Renal cortex interstitium (tissue), 15 donors: Measurements from ENCODE around the gene DNAH14. TPM values are rescaled to one million over a fixed set of nuclear protein-coding genes. Genes with fewer than 3 reads are reported as not detected.
"Not testable (repeated sequence)": the region's sequence is repeated elsewhere in the genome, so short reads cannot be mapped to it uniquely, and the experiment has no call there.

ENCODE experiments used
- DNase-seq, 11 donors: peaks; one replicate each; pipeline ENCODE4 v3.0.0-alpha.2; 2013; ENCODE audit warnings: low read depth in 9 of 11, low spot score in 4 of 11; ENCODE audit errors: extremely low read depth in 1 of 11
- long read RNA-seq, 16 experiments: transcript quantifications; one replicate each; lab custom pipeline, GENCODE V29; 2026
- polyA plus RNA-seq, 3 donors: library from polyadenylated mRNA; unstranded; fragments of 120-200 nt; gene quantifications; one replicate each; pipeline ENCODE4 v1.2.1, GENCODE V29; 2013; ENCODE audit not compliant: insufficient read length in 3 of 3

Gene DNAH14
- polyA plus RNA-seq: 10 to 100 TPM; 16.8 to 19.5 (median 16.8) TPM
- long read RNA-seq, donor 1: 0 reads
- long read RNA-seq, donor 2: 0 reads
- long read RNA-seq, donor 3, partial matches to known transcripts: 0 of 2 reads
- long read RNA-seq, donor 3, other reads (novel, unspliced or antisense): 0 of 2 reads
- long read RNA-seq, donor 4, partial matches to known transcripts: 0 of 1 reads
- long read RNA-seq, donor 4, other reads (novel, unspliced or antisense): 0 of 1 reads
- long read RNA-seq, donor 5: 0 reads
- long read RNA-seq, donor 6: 0 reads
- long read RNA-seq, donor 7: 0 reads
- long read RNA-seq, donor 8, partial matches to known transcripts: 0 of 1 reads
- long read RNA-seq, donor 8, other reads (novel, unspliced or antisense): 0 of 1 reads
- long read RNA-seq, donor 9: 0 reads
- long read RNA-seq, donor 10: 0 reads
- long read RNA-seq, donor 11, partial matches to known transcripts: 0 of 1 reads
- long read RNA-seq, donor 11, other reads (novel, unspliced or antisense): 0 of 1 reads
- long read RNA-seq, donor 12: 0 reads
- long read RNA-seq, donor 13, partial matches to known transcripts: 0 of 3 reads
- long read RNA-seq, donor 13, other reads (novel, unspliced or antisense): 0 of 3 reads
- long read RNA-seq, donor 14, partial matches to known transcripts: 0 of 1 reads
- long read RNA-seq, donor 14, other reads (novel, unspliced or antisense): 0 of 1 reads
- long read RNA-seq, donor 15, partial matches to known transcripts: 0 of 1 reads
- long read RNA-seq, donor 15, other reads (novel, unspliced or antisense): 0 of 1 reads
- long read RNA-seq, donor 16, partial matches to known transcripts: 169 of 172 reads
- long read RNA-seq, donor 16, other reads (novel, unspliced or antisense): 0 of 172 reads

DNA sequence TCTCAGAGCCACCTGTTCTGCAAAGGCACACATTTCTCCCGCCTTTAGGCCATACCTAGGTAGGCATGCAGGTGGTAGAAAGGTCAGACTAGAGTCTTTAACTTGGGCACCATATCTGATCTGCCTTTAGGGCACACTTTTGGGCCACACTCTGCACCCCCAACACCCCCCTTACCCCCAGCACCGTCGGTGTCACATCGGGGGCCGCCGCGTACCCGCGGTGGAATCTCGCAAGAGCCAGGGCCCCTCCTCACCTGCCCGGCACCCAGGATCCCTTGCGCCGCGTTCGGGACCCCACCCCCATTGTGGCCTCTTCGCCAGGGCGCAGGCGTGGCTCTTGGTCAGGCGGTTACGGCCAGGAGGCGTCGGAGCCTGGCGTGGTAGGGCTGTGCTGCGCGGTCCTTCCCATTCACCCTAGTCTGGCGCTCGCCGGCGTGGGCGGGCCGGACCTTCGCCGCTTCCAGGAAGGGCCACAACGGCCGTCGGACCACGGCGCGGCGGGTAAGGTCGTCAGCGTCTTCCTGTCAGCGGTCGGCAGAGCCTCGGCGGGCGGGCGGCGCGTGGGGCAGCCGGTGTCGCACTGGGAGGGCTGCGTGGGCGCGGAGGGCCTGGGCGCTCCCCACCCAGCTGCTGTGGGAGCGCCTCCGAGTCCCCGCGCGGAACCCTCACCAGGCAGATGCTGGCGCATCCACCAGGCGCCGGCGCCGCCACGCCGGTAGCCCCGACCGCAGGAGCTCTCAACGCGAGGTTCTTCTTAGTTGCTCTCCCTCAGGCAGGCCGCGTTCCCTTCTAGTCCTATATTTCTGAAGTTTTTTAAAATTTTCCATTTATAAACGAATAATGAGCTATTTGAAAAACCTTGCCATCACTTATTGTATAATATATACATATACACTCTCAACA lies at the start of gene DNAH14:
Gene DNAH14, plus strand, starts transcription at position 341 of the 903 bp plus-strand sequence. CDS start 23,028 bp downstream, outside the sequence.
- DNase-seq: peak; percentile 42 to 73 (median 66)

DNA sequence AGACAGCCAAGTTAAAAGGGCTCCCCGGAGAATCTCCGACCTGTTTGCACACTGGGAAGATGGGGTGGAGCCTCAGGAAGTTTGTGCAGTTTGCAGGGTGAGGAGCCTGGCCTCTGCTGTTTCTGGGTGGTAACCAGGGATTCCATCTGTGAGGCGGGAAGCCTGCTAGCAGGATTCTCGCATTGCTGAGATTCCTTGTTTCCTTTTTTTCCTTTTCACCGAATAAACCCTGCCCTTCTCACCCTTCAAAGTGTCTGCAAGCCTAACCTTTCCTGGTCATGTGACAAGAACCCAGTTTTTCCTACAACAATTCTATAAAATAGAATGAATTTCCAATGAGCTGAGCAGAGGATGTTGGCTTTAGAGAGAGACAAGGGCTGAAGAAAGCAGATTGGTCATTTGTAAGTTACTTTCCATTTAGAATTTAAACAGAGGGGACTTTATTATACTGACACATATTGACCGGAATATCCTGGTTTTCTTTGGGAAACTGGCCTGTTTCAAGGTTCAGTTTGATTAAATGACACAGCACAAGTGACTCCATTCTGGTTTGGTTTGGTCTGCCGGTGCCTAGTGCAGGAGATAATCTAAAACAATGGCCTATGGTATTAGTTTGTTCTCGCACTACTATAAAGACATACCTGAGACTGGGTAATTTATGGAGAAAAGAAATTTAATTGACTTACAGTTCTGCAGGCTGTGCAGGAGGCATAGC lies 48.7 kb upstream of the DNAH14 start:
- DNase-seq: no peak

DNA sequence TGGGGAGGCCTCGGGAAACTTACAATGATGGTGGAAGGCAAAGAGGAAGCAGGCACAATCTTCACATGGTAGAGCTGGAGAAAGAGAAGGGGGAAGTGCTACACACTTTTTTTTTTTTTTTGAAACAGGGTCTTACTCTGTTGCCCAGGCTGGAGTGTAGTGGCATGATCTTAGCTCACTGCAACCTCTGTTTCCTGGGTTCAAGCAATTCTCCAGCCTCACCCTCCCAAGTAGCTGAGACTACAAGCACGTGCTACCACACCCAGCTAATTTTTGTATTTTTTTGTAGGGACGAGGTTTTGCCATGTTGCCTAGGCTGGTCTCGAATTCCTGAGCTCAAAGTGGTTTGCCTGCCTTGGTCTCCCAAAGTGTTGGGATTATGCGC lies 48.2 kb upstream of the DNAH14 start:
- DNase-seq: not testable (repeated sequence)

DNA sequence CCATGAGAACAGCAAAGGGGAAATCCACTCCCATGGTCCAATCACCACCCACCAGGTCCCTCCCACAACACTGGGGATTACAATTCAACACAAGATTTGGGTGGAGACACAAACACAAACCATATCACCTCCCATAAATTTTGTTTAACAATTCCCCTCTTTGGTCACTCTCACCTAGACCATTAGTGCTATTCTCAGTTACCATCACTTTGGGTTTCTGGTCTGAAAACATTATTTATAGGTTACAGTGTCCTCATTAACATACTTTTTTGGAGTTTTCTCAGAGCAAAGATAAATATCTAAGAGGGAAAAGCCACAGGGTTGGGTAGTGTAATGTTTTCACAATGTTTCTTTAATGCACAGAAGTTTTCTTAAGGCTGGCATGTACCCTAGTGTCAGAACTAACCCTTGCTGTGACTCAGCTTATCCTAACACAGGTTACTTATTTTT lies 47.7 kb upstream of the DNAH14 start:
- no peak for DNase-seq

DNA sequence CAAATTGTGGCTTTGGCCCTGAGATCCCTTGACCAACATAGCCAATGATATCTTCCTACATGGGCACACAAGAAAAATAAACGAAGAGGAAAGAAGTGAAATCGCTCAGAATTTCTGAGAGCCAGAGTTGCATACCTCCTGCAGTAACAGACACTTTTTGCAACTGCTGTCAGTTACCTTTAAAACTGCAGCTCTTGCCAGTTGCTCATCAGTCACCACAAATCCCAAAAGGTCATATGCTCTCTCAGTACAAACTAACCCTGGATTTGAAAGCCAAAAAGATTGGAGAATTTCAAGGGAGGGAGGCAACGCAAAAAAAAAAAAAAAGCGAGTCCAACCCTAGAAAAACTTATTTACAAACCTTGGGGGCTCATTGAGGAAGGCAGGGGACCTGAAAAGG lies 47.2 kb upstream of the DNAH14 start:
- no peak for DNase-seq

DNA sequence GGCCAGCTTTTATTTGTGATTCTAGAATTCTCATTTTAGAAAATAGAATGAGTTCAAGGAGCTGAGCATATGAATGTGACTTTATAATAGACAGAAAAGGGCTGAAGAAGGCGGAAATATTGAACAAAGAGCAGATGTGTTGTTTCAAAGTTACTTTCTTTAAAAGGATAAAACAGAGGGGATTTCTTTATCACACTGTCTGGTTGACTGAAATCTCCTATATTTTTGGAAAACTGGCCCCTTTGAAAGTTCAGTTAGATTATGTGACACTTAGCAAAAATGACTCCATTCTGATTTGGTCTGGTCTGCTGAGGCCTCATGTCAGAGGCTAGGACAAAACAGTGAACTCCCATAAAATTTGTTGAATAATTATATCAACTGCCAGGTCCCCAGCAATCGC lies 46.4 kb upstream of the DNAH14 start:
- no peak for DNase-seq

DNA sequence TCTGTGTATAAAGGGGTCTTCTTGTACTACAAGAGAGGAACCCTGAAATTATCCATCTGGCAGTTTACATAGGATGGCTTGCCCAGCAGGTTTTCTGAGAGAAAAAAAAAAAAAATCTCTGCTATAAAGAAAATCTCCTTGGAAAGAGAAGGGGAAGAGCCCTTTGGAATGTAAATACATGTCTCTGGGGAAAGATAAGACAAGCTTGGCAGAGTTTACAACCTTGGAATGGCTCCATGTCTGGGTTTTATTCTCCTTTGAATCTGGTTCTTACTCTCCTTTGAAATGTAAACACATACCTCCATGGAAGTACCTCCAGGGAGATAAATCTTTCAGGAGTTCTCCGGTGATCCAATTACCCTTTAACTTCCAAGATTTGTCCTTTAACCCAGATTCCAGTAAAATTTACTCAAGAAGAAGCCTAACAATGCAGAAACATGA lies 45.1 kb upstream of the DNAH14 start:
- DNase-seq: peak in 5 of 11 donors; percentile 36 to 64 (median 51)

DNA sequence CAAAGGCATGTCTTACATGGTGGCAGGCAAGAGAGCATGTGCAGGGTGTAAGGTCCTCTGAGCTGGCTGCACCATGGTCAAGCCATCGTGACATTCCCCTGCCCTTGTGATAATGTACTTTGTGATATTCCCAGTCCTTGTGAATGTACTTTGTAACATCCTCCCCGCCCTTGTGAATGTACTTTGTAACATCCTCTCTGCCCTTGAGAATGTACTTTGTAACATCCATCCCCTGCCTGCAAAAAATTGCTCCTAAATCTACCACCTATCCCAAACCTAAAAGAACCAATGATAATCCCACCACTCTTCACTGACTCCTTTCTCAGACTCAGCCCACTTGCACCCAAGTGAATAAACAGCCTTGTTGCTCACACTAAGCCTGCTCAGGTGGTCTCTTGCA lies 44.1 kb upstream of the DNAH14 start:
- DNase-seq: not testable (repeated sequence)

DNA sequence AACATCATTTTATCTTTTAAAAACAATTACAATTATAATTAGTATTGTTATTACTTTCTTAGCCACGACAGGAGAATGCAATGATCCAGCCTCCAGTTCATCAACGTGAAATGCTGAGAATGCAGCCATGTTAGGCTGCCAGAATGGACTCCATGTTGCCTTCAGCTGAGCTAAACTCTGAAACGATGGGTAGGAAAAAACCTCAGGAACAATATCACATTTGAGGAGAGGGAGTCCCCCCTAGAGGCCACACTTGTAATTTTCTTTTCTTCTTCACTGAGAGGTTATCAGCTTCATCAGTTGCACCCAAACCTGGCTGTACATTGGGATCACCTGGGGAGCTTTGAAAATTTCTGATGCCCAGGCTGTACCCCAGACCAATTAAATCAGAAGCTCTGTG lies 34.6 kb upstream of the DNAH14 start:
- no peak for DNase-seq

DNA sequence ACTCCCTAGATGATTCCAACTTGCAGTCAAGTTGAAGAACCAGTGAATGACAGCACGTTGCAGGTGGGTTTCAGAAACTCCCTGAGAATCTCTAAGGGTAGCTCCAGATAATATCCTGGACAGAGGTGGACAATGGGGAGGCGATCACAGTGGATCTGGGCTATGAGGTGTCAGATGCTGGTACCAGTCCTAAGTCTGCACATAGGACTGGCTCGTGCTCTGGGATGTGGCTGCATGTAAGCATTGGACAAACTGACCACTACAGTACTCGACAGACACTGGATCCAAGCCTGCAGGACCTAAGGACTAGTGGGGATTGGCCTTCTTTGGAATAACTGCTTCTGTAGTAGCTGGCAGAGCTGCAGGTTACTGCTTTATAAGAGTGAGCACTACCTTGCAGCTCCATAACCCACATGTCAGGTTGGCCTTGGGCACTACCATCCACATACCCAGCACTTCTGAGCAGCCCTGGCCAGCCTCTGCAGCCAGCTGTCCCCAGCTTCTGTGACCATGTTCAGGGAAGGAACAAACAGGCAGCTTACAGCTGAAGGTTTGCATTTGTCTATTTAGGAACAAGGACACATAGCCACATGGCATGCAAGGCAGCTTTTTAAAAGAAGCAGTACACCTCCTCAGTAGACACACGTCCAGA lies 33.2 kb upstream of the DNAH14 start:
- no peak for DNase-seq

DNA sequence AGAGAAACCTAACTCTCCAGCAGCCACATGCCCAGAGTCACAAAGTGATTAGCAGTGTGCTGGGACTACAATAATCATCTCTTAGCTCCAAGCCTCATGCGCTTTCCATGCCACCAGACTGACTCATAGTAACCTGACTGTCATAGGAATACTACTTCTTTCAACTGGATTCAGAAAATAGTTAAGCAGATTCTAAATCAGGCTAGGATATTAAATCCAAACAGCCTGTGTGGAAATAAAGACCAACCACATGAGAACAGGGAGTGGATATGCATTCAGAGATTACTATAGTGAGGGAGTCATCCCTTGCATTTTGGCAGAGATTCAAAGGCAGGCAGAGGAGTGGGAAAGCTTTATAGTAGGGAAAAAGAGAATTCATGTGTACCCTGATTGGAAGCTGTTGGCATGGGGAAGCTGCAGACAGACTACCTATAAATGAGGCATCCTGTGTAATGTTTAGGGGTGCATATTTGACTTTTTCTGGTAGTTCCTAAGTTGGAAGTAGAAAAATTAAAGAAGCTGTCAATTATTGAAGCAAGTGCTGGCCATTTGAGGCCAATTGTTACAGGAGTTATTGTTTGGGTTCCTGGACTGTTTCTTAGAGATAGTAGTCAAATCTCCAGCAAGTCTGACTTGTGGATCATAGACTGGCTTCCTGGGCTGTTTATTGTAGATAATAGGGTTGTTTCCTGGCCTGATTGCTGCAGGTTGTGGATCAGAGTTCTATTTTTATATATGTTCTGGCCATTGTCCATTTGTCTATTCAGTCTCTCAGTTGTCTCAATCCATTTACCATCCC lies 31.7 kb upstream of the DNAH14 start:
- DNase-seq: no peak

DNA sequence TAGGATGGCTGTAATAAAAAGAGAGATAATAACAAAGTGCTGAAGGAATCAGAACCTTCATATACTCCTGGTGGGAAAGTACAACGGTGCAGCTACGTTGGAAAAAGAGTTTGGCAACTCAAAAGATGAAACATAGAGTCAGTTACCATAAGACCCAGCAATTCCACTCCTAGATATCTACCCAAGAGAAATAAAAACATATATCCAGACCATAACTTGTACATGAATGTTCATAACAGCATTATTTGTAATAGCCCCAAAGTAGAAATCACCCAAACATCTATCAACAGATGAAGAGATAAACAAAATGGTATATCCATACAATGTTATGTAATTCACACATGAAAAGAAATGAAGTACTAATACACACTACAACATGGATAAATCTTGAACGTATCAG lies 30.5 kb upstream of the DNAH14 start:
- DNase-seq: no peak

DNA sequence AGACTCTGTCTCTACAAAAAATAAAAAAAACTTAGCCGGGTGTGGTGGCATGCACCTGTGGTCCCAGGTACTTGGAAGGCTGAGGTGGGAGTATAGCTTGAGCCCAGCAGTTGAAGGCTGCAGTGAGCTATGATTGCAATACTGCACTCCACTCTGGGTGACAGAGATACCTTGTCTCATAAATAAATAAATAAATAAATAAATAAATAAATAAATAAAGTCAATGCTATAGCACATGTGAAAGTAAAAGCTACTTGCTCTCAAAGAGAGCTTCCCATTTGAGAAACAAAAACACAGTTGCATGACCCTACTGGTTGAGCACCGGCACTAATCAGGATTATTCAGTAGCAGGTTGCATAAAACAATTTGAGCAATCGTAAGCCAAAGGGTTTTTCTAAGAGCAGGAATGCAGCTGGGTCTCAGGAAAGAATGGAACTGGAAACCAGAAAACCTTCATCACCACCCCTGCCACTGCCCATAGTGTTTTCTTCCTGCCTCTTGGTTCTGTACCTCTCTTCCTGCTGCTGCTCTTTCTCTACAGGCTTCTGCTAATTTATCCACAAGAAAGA lies 29.3 kb upstream of the DNAH14 start:
- DNase-seq: no peak

DNA sequence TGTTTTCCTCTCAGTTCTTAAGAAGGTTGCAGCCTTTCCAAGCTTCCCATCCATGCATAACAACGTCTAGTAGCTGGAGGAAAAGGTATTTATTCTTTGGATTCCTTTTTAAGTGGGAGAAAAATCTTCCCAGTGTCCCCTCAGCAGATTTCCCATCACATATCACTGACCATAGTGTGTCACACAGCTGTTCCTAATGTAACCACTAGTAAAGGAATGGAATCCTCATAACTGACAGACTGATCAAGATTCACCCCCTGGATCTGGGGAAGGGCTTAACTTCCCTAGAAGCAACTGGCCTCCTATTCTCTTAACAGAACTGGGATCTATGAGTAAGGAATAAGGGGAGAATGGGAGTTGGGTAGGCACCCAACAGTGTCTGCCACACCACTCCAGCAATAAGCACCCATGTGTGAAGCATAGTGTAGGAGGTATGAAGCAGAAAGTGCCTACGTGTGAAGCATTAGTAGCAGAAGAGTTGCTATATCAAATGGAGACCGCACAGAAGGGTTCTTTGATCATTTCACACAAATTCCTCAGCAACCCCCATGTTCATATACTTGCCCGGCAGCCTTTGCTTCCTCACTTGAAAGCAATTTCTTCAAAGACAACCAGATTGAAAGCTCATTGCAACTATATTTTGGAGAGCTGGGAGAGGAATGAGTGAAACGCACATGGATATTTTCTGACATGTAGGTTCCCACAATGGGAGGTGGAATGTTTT lies 28.2 kb upstream of the DNAH14 start:
- no peak for DNase-seq

DNA sequence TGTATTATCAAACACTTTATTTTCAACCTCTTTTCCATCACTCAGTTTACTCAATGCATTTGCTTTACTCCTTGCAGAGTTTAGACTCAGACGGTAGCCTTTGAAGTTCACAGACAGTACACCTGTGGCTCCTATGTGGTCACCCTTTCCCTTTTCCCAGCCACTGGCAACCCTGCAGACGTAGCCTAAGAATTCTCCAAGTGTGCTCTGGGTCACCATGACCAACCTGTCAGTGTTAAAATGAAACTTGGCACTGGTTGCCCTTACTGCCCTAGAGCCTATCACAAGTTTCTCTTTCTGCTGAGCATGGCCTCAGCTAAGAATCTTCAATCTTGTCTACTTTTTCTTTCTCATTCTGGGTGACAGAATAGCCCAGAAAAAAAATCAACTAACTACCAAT lies 25.5 kb upstream of the DNAH14 start:
- no peak for DNase-seq

DNA sequence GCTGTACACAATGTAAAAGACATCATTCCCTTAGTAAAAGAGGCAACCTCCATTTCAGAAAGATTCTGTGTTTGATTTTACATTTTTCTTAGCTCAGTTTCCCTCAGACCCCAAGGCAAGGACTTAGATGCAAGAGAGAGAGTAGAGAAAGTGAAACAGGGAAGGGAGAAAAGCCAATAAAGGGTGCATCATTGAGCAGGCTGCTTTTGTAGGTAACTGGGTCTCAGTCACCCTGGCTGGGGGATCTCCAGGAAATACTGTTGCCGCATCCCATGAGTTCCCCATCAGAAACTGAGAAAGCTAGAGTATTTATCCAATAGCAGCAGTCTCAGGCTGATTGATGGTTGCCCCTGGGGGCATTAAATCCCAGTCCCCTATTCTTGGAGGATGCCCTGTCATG lies 23.1 kb upstream of the DNAH14 start:
- no peak for DNase-seq
